ENCODE data around the gene KDM3B. TPM values are rescaled to one million over a fixed set of nuclear protein-coding genes. Genes with fewer than 3 reads are reported as not detected.

Gene KDM3B
- total and polyA plus RNA-seq, 9 of the 15 experiments (the other 6 are each of a cell fraction or from before 2014, with no cell fraction given), result 13.8 to 62.8 (median 41.9) TPM

GRCh38 chr5:138441221-138441620 is 88.7 kb downstream of the KDM3B start:
- H3K4me2 ChIP-seq (ENCODE audit: insufficient read depth, low read length), result no peak overlapping the region
- H4K20me1 ChIP-seq (replicated peaks; ENCODE audit: control insufficient read depth, insufficient read depth, low read length), result peaks cover 4% of the 10 kb centered on the region; the same call in 1 of the 2 replicates
- no TSS peak for BruUV-seq (replicated peaks)
- DNase-seq (ENCODE audit: extremely low read depth in 1 of 4, low spot score in 3 of 4) (no peak), ATAC-seq (no peak), FAIRE-seq (no peak)
- POLR2A ChIA-PET, result interaction anchor here (0.8 kb wide), 1 partner anchor 24 kb away, joined by 3 read pairs; the partner anchor contains the start of gene EGR1
- no peaks in the 10 kb centered on the region for H3K79me2 ChIP-seq (ENCODE audit: control insufficient read depth, insufficient read depth, low read length)
- no peak overlapping the region for H3K27ac ChIP-seq (ENCODE audit: extremely low read depth, low read depth, low read length)
- CTCF ChIA-PET (ENCODE audit: low intra/inter-chr PET ratio), result no interaction called here
- H3K9me3 ChIP-seq (replicated peaks; ENCODE audit: control insufficient read depth, insufficient read depth, low read depth, low read length), result no peaks in the 10 kb centered on the region
- intact Hi-C loops (cut with micrococcal nuclease) (no loop called here), in situ Hi-C loops (cut with MboI) (no loop called here)
- H3K4me1 ChIP-seq (replicated peaks in 1 of 2; ENCODE audit: control insufficient read depth in 2 of 2, insufficient read depth in 2 of 2, low read length in 2 of 2), result peaks cover 13 to 40% of the 10 kb centered on the region in 2 experiments; a peak in 4 of 5 replicates
- H3K9ac ChIP-seq (ENCODE audit: insufficient read depth in 1 of 2, low read depth in 2 of 2, low read length in 2 of 2), result no peak overlapping the region
- 54% methylated on average over 9 of the region's 9 CpGs for WGBS (ENCODE audit: insufficient coverage, low coverage, missing lambda C conversion rate)
- no peak overlapping the region for H2AFZ ChIP-seq (ENCODE audit: low read depth, low read length)
- H3K36me3 ChIP-seq (ENCODE audit: control insufficient read depth, insufficient read depth, low read length), result peaks cover 5% of the 10 kb centered on the region; the same call in 1 of the 3 replicates
- no peak for TF ChIP-seq NCOA4 (IDR thresholded peaks at IDR 0.05; ENCODE audit: partially characterized antibody)
- TF ChIP-seq CBX1 (IDR thresholded peaks at IDR 0.05; ENCODE audit: low read depth), result no peak
- TF ChIP-seq ZBTB5 (IDR thresholded peaks at IDR 0.05), result no peak
- no peak for TF ChIP-seq BRD4 (IDR thresholded peaks at IDR 0.05)
- TF ChIP-seq CTBP1 (IDR thresholded peaks at IDR 0.05; ENCODE audit: borderline replicate concordance), result no peak
- no peak for TF ChIP-seq FOS (IDR thresholded peaks at IDR 0.05; ENCODE audit: extremely low read depth, insufficient read length)
- no peak for TF ChIP-seq RBFOX2 (IDR thresholded peaks at IDR 0.05; ENCODE audit: low read depth, low read length)
- TF ChIP-seq CBX2 (IDR thresholded peaks at IDR 0.05; ENCODE audit: insufficient read depth, low read length, poor library complexity, severe bottlenecking), result no peak
- TF ChIP-seq ZNF212 (CRISPR knock-in tag; IDR thresholded peaks at IDR 0.05), result no peak
- no peak for TF ChIP-seq ZC3H4 (CRISPR knock-in tag; IDR thresholded peaks at IDR 0.05; ENCODE audit: borderline replicate concordance)
- TF ChIP-seq HDAC6 (IDR thresholded peaks at IDR 0.05; ENCODE audit: low read depth, low read length), result no peak
- TF ChIP-seq RERE (CRISPR knock-in tag; IDR thresholded peaks at IDR 0.05; ENCODE audit: borderline replicate concordance), result no peak
- no peaks in the 10 kb centered on the region for H3K27me3 ChIP-seq (ENCODE audit: control insufficient read depth in 2 of 2, insufficient read depth in 2 of 2, low read length in 2 of 2)
- H3K4me3 ChIP-seq, result no peak overlapping the region
- no peaks in the 10 kb centered on the region for H3K9me1 ChIP-seq (ENCODE audit: control insufficient read depth, insufficient read depth, low read length)
